Gastrocnemius medialis (tissue), 4 donors: Measurements from ENCODE around the gene CCDC57. TPM values are rescaled to one million over a fixed set of nuclear protein-coding genes. Genes with fewer than 3 reads are reported as not detected.

Experiments
- ATAC-seq, 2 donors: fragments of 150-250 bp; one replicate each; pipeline ENCODE4 v1.9.1; 2016
- DNase-seq, 2 donors: peaks; one replicate each; pipeline ENCODE4 v3.0.0-alpha.2; 2019
- H3K27ac ChIP-seq, 4 donors: fragments of 200-600 bp; sonication (generic); 1 replicate in 1 of 4; 2 replicates in 3 of 4; pipeline ENCODE4 v1.5.1; 2016 to 2018; ENCODE audit warnings: mild to moderate bottlenecking in 2 of 4, moderate library complexity in 1 of 4
- H3K27me3 ChIP-seq, 3 donors: fragments of 200-600 bp; sonication (generic) in 2 of 3; 1 replicate in 1 of 3; 2 replicates in 2 of 3; pipeline versions ENCODE4 v1.5.1 to v1.6.0; 2016 to 2019; ENCODE audit warnings: mild to moderate bottlenecking in 1 of 3, moderate library complexity in 1 of 3
- H3K36me3 ChIP-seq, 2 donors: fragments of 200-600 bp; sonication (generic) in 1 of 2; one replicate each; pipeline ENCODE4 v1.5.1; 2017 to 2018
- H3K4me1 ChIP-seq, 2 donors: fragments of 200-600 bp; sonication (generic) in 1 of 2; one replicate each; pipeline ENCODE4 v1.5.1; 2016 to 2017; ENCODE audit warnings: mild to moderate bottlenecking in 2 of 2
- H3K4me3 ChIP-seq, 4 donors: fragments of 200-600 bp; sonication (generic) in 3 of 4; 1 replicate in 1 of 4; 2 replicates in 3 of 4; pipeline ENCODE4 v1.5.1; 2016 to 2019; ENCODE audit warnings: mild to moderate bottlenecking in 2 of 4
- H3K9me3 ChIP-seq, 3 donors: fragments of 200-600 bp; sonication (generic) in 2 of 3; 1 replicate in 1 of 3; 2 replicates in 2 of 3; pipeline ENCODE4 v1.5.1; 2016 to 2019
- POLR2A ChIP-seq, 2 donors: fragments of 450-650 bp; IDR thresholded peaks; one replicate each; pipeline ENCODE4 v1.6.1; 2017; ENCODE audit warnings: antibody characterized with exemption in 2 of 2, mild to moderate bottlenecking in 2 of 2, moderate library complexity in 2 of 2
- in situ Hi-C, 4 donors: fragments of 200-750 bp; cut with MboI; loops; one replicate each; pipeline versions ENCODE4 v1.15.0 to v1.8.0; 2017; ENCODE audit warnings: low sequenced_read_pairs in 4 of 4
- intact Hi-C: fragments of 100-400 bp; cut with DNase I; formaldehyde crosslinking; loops from one replicate; pipeline ENCODE4 v1.15.1; 2023; ENCODE audit warnings: low total_unique reads
- total RNA-seq, 4 donors: library from RNA; depleted of rRNA; stranded (reverse); fragments of >200 nt; gene quantifications; one replicate each; pipeline versions ENCODE4 v1.1.0 to v1.2.3, GENCODE V29; 2016
- TF ChIP-seq, protein P1 (sequence below), 5 experiments: fragments of 450-650 bp in 3 of 5; fragments of 200-600 bp in 2 of 5; sonication (generic) in 2 of 5; IDR thresholded peaks in 4 of 5; conservative IDR thresholded peaks in 1 of 5; 1 replicate in 4 of 5; 2 replicates in 1 of 5; pipeline ENCODE4 v1.5.1; 2016 to 2019; ENCODE audit warnings: antibody characterized with exemption in 5 of 5, mild to moderate bottlenecking in 3 of 5, moderate library complexity in 3 of 5

Gene CCDC57
- total RNA-seq, 4 donors from 2014 or later, result 3.7 to 11.3 (median 5.1) TPM

DNA sequence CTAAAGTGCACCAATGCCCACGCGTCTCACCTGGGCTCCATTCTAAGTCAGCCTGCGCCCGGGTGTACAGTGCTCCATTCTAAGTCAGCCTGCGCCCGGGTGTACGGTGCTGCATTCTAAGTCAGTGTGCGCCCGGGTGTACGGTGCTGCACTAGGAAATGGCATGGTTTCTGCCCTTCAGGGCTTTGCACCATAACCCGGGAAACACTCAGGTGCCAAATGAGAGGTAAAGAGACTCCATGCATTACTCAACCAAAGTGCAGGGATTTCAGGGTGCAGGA lies 85.4 kb downstream of the CCDC57 start:
- Histone ChIP-seq H3K27ac (no peak overlapping the region), H3K9me3 (no peaks in the 10 kb centered on the region), H3K27me3 (no peaks in the 10 kb centered on the region), H3K36me3 (peaks cover 0 to 8% of the 10 kb centered on the region in 2 donors), H3K4me1 (no peaks in the 10 kb centered on the region), H3K4me3 (no peak overlapping the region)
- TF ChIP-seq POLR2A (IDR thresholded peaks at IDR 0.05), result no peak
- TF ChIP-seq, protein P1, sequence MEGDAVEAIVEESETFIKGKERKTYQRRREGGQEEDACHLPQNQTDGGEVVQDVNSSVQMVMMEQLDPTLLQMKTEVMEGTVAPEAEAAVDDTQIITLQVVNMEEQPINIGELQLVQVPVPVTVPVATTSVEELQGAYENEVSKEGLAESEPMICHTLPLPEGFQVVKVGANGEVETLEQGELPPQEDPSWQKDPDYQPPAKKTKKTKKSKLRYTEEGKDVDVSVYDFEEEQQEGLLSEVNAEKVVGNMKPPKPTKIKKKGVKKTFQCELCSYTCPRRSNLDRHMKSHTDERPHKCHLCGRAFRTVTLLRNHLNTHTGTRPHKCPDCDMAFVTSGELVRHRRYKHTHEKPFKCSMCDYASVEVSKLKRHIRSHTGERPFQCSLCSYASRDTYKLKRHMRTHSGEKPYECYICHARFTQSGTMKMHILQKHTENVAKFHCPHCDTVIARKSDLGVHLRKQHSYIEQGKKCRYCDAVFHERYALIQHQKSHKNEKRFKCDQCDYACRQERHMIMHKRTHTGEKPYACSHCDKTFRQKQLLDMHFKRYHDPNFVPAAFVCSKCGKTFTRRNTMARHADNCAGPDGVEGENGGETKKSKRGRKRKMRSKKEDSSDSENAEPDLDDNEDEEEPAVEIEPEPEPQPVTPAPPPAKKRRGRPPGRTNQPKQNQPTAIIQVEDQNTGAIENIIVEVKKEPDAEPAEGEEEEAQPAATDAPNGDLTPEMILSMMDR (IDR thresholded peaks at IDR 0.05 in 4 of 5, conservative IDR thresholded peaks at IDR 0.05 in 1 of 5), result no peak
- in situ Hi-C loops (loop anchor here in 1 of 4 donors (25.0 kb wide), 1 partner anchor 90 kb away; the partner anchor contains the start of genes DCXR and RAC3), intact Hi-C loops (no loop called here)
- DNase-seq, result no peak
- no peak for ATAC-seq

DNA sequence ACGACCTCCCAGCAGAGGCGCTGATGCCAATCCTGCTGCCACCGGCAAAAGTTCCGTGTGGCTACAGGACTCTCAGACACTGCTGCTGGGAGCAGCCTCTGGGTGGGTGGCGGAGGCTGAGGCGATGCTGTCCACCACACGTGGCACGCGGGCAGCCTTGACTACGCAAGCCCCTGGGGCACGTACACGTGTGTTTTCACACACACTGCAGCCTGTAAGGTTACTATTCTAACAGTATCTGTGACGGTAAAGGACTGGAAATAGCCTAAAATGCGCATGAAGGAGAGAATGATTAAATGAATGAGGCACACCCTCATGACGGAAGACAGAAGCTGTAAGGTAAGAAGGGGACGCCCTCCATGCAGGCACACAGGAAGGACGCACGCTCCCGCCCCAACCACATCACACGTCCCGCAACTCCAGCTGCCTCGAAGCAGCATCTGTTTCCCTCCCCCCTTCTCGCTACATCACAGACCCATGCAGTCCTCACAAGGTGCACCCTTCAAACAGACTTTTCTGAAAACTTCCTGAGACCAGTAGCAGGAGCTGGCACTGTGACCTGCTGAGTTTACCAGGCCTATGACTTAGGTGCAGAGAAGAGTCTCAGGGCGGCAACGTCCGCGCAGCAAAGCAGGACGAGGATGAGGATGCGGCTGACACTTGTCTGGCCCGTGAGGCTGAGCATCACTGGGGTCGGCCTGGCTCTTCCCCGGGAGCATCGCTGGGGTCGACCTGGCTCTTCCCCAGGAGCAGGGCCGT lies 85.9 kb downstream of the CCDC57 start:
- Histone ChIP-seq H3K27ac (no peak overlapping the region), H3K4me3 (no peak overlapping the region), H3K9me3 (no peaks in the 10 kb centered on the region), H3K4me1 (no peaks in the 10 kb centered on the region), H3K36me3 (peaks cover 0 to 8% of the 10 kb centered on the region in 2 donors), H3K27me3 (no peaks in the 10 kb centered on the region)
- DNase-seq (no peak), ATAC-seq (no peak)
- intact Hi-C loops, result no loop called here
- in situ Hi-C loops, result loop anchor here in 1 of 4 donors (25.0 kb wide), 1 partner anchor 89 kb away; the partner anchor contains the start of genes DCXR and RAC3
- no peak for TF ChIP-seq POLR2A (IDR thresholded peaks at IDR 0.05)
- TF ChIP-seq, protein P1 (IDR thresholded peaks at IDR 0.05 in 4 of 5, conservative IDR thresholded peaks at IDR 0.05 in 1 of 5), result no peak

DNA sequence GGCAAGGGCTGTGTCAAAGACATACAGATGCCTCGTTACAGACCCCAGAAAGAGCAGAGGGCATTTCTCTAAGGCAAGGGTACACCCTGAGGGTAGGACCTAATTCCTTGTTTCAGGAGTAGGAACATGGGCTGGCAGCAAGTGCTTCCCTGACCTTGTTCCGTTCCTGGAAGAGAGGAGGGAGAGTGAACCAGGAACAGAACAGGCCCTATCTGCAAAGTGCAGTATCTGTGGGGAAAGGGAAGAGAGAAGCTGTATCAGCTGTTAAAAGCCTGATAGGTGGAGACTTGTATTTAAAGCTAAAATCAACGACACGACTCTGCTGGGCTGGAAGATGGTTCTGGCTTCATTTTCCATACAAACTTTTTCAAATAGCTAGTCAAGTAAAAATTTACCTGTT lies 88.5 kb downstream of the CCDC57 start:
- in situ Hi-C loops (no loop called here), intact Hi-C loops (no loop called here)
- Histone ChIP-seq H3K9me3 (no peaks in the 10 kb centered on the region), H3K36me3 (peaks cover 0 to 8% of the 10 kb centered on the region in 2 donors), H3K27ac (no peak overlapping the region), H3K4me3 (no peak overlapping the region), H3K4me1 (no peaks in the 10 kb centered on the region), H3K27me3 (no peaks in the 10 kb centered on the region)
- TF ChIP-seq, protein P1 (IDR thresholded peaks at IDR 0.05 in 4 of 5, conservative IDR thresholded peaks at IDR 0.05 in 1 of 5), result no peak
- TF ChIP-seq POLR2A (IDR thresholded peaks at IDR 0.05), result no peak
- ATAC-seq (no peak), DNase-seq (no peak)

DNA sequence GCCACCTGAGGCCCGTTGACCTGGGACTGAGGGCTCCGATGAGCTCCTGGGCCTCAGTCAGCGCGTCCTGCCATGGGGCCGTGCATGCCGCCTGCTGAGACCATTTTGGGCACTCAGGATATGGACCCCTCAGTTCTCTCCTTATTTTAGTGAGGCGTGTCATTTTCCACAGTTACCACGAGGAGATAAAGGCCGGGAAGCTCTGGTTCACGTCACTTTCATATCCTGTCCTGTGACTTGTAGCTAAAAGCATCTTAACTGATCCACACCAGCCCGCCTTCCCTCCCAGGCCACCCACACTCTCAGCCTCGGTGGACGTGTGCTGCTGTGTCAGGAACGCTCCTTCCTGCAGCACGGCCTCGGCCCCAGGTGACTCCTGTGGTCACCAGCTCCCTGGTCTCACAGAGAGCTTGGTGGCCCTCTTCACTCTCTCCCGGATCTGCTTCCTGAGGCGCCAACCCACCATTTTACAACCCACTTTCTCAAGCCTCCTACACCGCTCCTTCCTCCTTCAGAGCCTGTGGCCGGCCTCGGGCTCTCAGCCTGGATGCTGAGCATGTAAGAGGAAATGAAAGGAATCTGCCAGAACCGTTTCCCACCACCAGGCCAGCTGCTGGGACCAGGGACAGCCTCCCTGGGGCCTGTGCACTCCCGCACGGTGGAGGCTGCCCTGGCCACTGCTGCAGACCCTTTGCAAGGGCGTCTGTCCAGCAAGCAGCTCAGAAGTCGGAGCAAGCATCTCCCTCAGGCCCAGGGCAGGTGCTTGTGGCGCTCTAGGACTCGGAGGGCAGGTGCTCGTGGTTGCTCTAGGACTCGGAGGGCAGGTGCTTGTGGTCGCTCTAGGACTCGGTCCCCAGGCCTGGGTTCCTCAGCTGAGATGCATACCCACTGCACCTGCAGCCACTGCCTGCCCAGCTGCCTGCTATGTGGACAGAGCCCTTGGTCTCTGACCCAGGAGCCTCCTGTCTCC lies 90.7 kb downstream of the CCDC57 start:
- Histone ChIP-seq H3K27me3 (no peaks in the 10 kb centered on the region), H3K27ac (no peak overlapping the region), H3K4me3 (no peak overlapping the region), H3K36me3 (peaks cover 0 to 8% of the 10 kb centered on the region in 2 donors), H3K9me3 (no peaks in the 10 kb centered on the region), H3K4me1 (no peaks in the 10 kb centered on the region)
- intact Hi-C loops, result no loop called here
- TF ChIP-seq, protein P1 (IDR thresholded peaks at IDR 0.05 in 4 of 5, conservative IDR thresholded peaks at IDR 0.05 in 1 of 5), result no peak
- TF ChIP-seq POLR2A (IDR thresholded peaks at IDR 0.05), result no peak
- no peak for DNase-seq
- in situ Hi-C loops, result no loop called here
- no peak for ATAC-seq
